Measurements from ENCODE around the gene TBC1D22A. TPM values are rescaled to one million over a fixed set of nuclear protein-coding genes. Genes with fewer than 3 reads are reported as not detected.

The TBC1D22A gene
- total RNA-seq, 1 donor from 2014 or later, result 87.8 TPM

DNA sequence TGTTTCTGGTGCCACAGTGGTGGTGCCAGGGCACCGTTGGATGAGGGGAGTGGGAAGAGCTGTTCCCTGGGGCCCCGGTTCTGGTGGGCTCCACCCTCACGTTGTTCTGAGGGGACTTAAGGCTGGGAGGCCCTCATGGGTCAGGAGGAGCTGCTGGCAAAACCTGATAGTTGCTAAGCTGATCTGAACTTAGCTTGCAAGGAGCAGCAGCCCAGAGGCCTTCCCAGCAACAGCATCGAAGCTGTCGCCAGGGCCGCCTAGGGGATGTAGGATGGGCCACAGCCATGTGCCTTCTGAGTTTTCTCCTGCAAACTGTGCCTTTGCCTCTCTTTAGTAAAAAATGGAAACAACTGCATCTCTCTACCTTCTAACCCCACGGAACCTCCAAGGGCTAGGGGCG, 240.2 kb downstream of the TBC1D22A start:
- no peak for DNase-seq (ENCODE audit: low spot score in 2 of 2)
- Histone ChIP-seq H3K9me3 (no peaks in the 10 kb centered on the region), H3K4me3 (no peak overlapping the region), H3K27ac (no peak overlapping the region), H3K4me1 (no peaks in the 10 kb centered on the region), H3K36me3 (peaks cover 0 to 22% of the 10 kb centered on the region in 2 donors), H3K27me3 (no peaks in the 10 kb centered on the region)
- intact Hi-C loops (cut with DNase I), result no loop called here
- TF ChIP-seq, protein P1, sequence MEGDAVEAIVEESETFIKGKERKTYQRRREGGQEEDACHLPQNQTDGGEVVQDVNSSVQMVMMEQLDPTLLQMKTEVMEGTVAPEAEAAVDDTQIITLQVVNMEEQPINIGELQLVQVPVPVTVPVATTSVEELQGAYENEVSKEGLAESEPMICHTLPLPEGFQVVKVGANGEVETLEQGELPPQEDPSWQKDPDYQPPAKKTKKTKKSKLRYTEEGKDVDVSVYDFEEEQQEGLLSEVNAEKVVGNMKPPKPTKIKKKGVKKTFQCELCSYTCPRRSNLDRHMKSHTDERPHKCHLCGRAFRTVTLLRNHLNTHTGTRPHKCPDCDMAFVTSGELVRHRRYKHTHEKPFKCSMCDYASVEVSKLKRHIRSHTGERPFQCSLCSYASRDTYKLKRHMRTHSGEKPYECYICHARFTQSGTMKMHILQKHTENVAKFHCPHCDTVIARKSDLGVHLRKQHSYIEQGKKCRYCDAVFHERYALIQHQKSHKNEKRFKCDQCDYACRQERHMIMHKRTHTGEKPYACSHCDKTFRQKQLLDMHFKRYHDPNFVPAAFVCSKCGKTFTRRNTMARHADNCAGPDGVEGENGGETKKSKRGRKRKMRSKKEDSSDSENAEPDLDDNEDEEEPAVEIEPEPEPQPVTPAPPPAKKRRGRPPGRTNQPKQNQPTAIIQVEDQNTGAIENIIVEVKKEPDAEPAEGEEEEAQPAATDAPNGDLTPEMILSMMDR (IDR thresholded peaks at IDR 0.05), result no peak

DNA sequence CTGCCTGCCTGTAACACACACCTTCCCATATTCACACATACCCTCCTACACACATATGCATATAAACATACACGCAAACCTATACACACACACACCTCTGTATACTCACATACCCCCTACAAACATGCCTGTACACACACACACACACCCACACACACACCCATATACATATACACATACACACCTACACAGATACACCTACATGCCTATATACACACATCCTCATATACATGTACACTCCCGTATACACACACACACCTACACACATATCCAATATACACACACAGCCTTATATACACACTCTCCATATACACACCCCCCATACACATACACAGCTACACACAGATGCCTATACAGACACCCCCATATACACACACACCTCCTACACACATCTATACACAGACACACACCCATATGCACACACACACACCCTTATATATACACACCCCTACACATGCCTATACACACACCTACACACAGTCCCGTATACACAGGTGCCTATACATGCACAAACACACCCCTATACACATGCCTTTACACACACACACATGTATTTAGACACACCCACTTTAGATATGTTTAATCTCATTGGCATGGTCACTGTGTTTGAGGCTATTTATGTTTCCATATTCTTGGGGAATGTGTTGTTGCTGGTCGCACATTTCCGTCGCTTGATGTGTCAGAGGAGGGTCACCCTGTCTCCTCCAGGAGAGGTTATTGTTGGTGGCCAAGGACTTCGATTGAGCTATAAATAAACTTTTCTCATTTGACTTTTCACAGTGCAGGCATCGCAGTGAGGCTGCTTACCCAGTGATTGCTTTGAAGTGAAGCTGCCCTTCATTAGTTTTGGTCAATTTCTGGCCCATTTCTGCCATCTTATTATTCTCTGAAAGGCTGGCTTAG, 243.3 kb downstream of the TBC1D22A start:
- no peaks in the 10 kb centered on the region for H3K9me3 ChIP-seq
- no peak overlapping the region for H3K27ac ChIP-seq
- no peaks in the 10 kb centered on the region for H3K27me3 ChIP-seq
- no peak overlapping the region for H3K4me3 ChIP-seq
- peaks cover 4 to 14% of the 10 kb centered on the region in 2 donors for H3K36me3 ChIP-seq
- TF ChIP-seq, protein P1 (IDR thresholded peaks at IDR 0.05), result no peak
- intact Hi-C loops (cut with DNase I), result no loop called here
- DNase-seq (ENCODE audit: low spot score in 2 of 2), result no peak
- no peaks in the 10 kb centered on the region for H3K4me1 ChIP-seq

DNA sequence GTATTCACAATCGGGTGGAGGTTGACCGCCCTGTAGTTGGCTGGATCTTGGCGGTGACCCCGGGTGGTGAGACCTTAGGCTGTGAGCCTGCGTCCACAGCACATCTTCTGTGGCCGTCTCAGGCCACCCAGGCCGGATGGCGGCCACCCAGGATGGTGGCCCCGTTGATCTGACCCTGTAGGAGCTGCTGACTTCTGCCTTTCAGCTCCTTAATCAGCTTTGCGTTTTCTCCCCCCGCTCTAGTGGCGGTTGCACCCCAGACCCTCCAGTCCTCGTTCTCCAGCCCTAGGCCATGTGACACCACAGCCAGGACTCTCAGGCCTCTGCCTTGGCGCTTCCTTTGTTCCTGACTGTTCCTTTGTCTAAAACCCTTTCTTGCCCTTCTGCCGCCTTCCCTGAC, 244.0 kb downstream of the TBC1D22A start:
- no peak overlapping the region for H3K4me3 ChIP-seq
- DNase-seq (ENCODE audit: low spot score in 2 of 2), result no peak
- peaks cover 4 to 14% of the 10 kb centered on the region in 2 donors for H3K36me3 ChIP-seq
- intact Hi-C loops (cut with DNase I), result no loop called here
- H3K27me3 ChIP-seq, result no peaks in the 10 kb centered on the region
- H3K9me3 ChIP-seq, result no peaks in the 10 kb centered on the region
- no peaks in the 10 kb centered on the region for H3K4me1 ChIP-seq
- TF ChIP-seq, protein P1 (IDR thresholded peaks at IDR 0.05), result no peak
- H3K27ac ChIP-seq, result no peak overlapping the region

DNA sequence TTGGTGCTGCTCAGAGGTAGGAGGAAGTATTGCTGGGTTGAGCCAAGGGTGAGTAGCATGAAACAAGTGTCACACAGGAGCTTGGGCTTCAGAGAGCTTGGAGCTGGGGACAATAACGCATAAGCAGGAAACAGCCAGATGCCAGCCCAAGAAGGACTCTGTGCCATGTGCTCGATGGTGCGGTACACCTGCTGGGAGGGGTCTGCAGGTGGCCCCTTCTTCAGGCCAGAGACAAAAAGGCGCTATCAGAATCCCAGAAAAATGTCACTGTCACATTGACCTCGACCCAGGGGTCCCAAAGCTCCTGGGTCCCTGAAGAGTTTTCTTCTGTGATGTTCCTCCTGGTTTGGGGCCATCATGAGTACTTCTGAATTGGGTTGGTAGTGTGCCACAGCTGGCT, 244.4 kb downstream of the TBC1D22A start:
- intact Hi-C loops (cut with DNase I), result no loop called here
- no peaks in the 10 kb centered on the region for H3K9me3 ChIP-seq
- no peak overlapping the region for H3K27ac ChIP-seq
- no peaks in the 10 kb centered on the region for H3K27me3 ChIP-seq
- TF ChIP-seq, protein P1 (IDR thresholded peaks at IDR 0.05), result no peak
- no peaks in the 10 kb centered on the region for H3K4me1 ChIP-seq
- DNase-seq (ENCODE audit: low spot score in 2 of 2), result no peak
- H3K36me3 ChIP-seq, result peaks cover 4 to 14% of the 10 kb centered on the region in 2 donors
- no peak overlapping the region for H3K4me3 ChIP-seq

DNA sequence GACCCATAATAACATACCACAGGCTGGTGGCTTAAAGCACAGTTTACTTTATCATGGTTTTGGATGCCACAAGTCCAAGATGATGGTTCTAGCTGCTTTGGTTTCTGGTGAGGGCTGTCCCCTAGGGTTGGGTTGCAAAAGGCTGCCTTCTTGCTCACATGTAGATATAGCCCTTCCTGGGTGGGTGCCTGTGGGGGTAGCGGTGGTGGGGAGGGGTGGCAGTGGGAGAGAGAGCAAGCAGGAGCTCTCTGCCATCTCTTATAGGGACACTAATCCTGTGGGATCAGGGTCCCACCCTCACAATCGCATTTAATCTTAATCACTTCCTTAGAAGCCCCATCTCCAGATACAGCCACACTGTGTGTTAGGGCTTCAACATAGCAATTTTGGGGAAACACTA, 245.0 kb downstream of the TBC1D22A start:
- intact Hi-C loops (cut with DNase I), result no loop called here
- peaks cover 4 to 15% of the 10 kb centered on the region in 2 donors for H3K36me3 ChIP-seq
- H3K27me3 ChIP-seq, result no peaks in the 10 kb centered on the region
- H3K27ac ChIP-seq, result no peak overlapping the region
- DNase-seq (ENCODE audit: low spot score in 2 of 2), result no peak
- H3K4me3 ChIP-seq, result no peak overlapping the region
- H3K4me1 ChIP-seq, result no peaks in the 10 kb centered on the region
- H3K9me3 ChIP-seq, result no peaks in the 10 kb centered on the region
- TF ChIP-seq, protein P1 (IDR thresholded peaks at IDR 0.05), result no peak

Measured in ascending aorta (tissue), 2 donors.